SIG-M5 (cell line): Measurements from ENCODE around the gene MGMT.

ENCODE experiments used
- DNase-seq: peaks from one replicate; lab custom pipeline; 2025; lab: John Stamatoyannopoulos, UW

Gene MGMT

DNA sequence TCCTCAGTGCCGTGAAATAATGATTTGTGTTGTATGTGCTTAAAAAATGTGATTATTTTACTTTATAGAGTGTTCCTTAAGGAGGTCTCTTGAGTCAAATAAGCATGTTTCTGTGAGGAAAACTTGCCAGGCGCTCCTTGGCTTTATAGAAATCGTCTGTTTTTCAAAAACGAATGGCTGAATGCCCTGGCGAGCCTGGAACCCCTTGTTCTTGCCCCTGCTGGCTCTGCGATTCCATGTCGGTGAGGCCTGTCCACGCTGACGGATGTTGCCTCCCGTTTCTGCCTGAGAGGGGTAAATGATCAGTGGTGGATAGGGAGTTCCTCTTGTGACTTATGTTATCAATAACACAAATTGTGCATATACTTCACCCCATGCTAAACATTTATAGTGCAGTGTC, 75.5 kb downstream of the MGMT start:
- DNase-seq = no peak

DNA sequence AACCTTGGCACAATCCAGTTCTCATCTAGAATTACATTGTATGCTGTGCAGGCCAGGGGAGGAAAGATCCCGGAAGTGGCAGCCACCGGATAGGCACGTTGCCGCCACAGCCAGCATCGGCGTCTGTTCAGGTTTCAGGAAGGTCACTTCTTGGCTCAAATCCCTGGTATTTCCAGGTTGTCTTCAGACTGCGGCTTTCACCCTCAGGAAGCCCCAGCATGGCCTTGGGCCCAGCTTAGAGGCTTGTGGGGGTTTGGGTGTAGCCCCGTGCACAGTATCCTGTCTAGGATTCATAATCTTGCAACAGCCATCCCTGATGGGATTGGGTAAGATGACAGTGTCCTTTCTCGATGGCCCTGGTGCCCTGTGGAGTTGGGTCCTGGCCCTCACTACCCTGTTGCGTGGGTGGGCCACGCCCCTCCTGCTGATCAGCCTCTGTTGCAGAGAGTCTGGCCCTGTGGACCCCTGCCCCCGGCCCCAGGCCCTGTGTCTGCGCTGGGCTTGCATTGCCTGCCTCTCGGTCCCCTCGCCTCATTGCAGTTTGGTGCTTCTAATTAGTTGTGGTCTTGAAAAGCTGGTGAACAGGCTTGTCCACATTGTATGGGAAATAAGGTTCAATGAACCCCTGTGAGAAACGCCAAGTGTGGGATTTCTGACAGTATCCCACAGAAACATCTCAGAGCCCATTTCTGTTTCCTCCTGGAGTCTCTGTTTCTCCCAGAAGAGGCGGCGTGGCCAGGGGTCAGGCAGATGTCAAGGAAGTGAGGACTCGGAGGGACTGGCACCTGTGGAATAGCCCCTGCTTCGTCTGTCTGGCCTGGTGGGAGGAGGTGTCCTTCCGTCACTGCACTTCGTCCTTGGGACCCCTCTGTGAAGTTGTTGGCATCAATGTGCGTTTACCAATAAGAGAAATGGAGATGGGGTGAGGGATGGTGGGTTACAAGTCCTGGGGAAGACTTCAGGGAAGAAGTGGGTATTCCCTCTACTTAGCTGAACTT, 77.5 kb downstream of the MGMT start:
- no peak for DNase-seq

DNA sequence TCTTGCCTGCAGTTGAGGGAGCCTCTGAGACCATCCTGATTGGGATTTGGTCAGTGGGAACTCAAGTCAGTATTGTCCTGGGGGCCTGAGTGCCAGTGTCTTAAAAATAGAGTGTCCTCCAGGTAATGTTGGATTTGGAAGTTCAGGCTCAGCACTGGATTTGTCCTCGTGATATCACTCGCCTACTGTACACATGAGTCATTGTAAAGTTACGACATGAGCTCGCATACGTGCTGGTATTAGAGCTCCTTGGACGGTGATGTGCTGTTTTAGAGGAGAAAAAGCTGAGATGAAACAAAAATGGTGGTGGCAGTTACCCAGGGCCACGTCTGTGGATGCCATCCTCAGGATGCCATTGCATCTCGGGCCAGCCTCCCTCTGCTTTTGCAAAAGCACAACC, 78.2 kb downstream of the MGMT start:
- no peak for DNase-seq

DNA sequence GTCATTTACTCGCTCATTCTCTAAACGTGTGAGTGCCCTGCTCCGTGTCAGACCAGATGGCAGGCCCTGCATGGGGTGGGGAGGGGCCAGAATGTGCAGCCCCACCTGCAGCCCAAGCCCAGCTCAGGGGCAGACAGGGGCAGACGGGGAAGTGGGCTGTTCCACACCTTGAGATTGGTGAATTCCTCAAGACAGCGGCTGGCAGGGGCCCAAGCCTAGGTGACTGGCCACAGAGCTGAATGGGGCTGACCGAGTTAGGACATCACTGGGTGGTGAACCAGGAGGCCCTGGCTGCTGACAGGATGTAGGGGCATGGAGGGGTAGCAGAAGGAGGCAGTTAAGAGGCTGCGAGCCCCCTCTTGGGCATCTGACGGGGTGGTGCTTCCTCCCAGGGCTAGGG, 79.1 kb downstream of the MGMT start:
- no peak for DNase-seq

GRCh38 chr10:129547608-129548007, 80.6 kb downstream of the MGMT start:
- DNase-seq = no peak

DNA sequence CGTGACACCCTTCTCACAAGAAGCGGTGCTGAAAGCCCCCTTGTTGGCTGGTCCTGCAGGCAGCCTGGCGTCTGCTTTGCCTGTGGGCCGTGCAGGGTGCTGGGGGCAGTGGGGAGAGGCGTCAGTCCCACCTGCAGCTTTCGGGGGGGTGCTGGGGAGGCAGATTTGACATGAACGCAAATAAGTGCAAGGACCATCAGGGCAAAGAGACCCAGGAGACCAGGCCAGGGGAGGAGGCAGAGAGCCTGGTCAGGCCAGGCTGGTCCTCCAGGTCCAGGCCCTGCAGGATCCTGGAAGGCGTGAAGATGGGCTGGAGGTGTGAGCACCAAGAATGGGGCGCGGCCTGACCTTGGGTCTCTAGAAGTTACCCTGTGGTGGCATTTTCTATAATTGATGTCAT, 81.6 kb downstream of the MGMT start:
- no peak for DNase-seq

DNA sequence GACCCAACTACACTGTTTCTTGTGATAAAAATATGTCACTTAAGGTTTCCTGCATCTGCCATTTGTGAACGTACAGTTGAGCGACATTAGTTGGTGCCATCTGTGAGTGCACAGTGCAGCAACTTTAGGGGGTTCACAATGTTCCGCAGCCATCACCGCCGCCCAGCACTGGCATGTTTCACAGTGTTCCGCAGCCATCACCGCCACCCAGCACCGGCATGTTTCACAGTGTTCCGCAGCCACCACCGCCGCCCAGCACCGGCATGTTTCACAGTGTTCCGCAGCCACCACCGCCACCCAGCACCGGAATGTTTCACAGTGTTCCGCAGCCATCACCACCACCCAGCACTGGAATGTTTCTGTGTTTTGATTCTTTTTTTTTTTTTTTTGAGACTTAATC, 83.0 kb downstream of the MGMT start:
- DNase-seq = no peak

DNA sequence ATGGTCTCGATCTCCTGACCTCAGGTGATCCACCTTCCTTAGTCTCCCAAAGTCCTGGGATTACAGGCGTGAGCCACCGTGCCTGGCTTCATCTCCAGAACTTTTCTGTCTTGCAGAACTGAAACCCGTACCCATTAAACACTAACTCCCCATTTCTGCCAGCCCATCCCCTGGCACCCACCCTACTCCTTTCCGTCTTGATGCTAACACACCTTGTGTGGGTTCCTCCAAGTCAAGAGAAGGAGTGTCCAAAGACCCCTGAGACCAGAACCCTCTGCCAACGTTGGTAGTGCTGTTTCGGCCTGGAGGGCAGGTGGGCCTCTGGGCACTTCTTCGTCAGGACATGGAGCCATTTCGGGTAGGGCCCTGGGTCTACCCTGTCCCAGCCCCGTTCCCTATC, 83.6 kb downstream of the MGMT start:
- DNase-seq = no peak

GRCh38 chr10:129552119-129552518, 85.1 kb downstream of the MGMT start:
- DNase-seq = no peak

DNA sequence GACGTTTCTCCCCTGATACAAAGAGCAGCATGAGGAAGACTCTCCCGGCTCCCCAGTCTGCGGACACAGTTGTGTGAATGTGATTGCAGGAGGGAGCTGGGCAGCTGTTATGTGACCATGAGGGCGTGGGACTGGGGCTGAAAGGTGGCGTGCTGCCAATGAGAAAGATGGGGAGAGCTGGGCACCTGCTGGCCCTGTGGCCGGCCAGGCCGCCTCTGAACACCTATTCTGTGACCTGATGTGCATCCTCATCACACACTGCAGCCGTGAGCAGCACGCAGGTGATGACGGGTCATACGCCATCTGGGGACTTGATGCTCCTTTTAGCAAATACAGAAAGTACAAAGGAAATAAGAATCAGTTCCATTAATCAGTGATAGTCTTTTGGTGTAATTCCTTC, 86.9 kb downstream of the MGMT start:
- no peak for DNase-seq

GRCh38 chr10:129556316-129556715, 89.3 kb downstream of the MGMT start:
- DNase-seq = no peak

- DNase-seq = no peak
These were observed 93.3 kb downstream of the MGMT start for GRCh38 chr10:129560361-129560760.

DNA sequence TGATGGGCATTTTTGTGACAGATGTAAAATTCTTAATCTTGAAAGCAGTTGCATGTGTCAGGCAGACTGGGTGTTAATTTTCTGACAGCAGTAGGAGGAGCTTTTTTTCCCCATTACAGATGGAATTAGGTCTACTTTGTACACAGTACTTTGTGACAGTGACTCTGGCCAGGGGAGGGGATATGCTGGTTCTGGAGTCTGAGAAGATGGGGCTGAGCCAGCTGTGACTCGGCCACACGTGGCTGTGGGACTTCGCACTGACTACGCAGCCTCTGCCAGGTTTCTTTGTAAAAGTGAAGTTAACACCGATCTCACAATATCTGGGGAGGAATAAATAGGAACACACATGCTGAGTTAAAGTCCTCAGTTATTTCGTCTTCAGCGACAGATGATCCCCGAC, 95.4 kb downstream of the MGMT start:
- DNase-seq = no peak

- DNase-seq = no peak
These were observed 97.9 kb downstream of the MGMT start for GRCh38 chr10:129564923-129565322.

DNA sequence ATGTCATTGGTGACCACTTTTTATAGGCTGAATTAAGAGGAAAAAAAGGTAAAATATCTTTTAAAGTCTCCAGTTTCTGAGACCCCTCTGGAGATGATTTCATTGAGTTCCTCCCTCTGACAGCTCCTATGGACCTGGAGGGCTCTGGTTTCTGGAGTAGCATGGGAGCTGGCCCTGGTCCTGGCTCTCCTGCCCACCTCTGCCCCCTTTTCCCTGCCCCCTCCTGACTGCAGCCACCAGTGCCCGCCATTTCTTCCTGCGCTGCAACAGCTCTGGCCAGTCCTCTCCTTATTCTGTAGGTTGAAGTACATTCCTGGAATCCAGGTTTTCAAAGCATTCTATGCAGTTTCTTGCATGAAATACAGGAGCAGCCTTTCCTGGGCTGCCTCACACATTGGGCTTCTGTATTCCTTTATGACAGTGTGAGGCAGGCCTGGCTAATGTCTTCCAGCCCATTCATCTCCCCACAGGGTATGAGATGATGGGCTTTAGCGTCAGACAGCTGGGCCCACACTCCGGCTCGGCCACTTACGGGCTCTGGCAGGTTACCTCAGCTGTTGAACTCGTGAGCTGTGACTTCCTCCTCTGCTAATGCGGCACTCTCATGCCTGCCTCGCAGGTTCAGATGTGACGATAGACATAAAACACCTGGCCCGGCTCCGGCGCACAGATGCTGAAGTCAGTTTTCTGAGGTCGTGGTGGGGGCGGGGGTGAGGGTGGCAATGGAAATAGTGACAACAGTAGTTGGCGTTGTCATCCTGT, 101.7 kb downstream of the MGMT start:
- DNase-seq = no peak

DNA sequence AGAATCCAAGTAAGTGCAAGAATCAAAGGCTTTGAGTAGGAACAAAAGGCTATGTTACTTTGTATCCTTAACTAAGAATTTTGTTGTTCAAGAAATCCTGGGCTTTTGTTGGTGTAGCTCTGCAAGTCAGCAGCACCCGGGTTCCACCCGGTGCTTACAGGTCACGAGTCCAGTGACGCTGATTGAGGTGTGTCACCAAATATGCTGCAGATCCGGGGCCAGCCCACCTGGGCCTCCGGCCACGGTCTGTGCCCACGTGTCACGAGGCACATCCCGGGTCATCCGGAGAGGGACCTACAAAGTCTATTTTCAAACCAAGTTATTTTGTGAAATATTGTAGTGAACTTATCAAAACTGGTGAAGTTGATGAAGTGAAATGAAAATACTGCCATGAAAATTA, 103.1 kb downstream of the MGMT start:
- DNase-seq = no peak

- no peak for DNase-seq
These were observed 112.2 kb downstream of the MGMT start for GRCh38 chr10:129579228-129579627.

- no peak for DNase-seq
These were observed 113.0 kb downstream of the MGMT start for GRCh38 chr10:129580010-129580409.

- DNase-seq = no peak
These were observed 113.9 kb downstream of the MGMT start for GRCh38 chr10:129580901-129581300.

GRCh38 chr10:129581827-129582411, 114.9 kb downstream of the MGMT start:
- DNase-seq = no peak

DNA sequence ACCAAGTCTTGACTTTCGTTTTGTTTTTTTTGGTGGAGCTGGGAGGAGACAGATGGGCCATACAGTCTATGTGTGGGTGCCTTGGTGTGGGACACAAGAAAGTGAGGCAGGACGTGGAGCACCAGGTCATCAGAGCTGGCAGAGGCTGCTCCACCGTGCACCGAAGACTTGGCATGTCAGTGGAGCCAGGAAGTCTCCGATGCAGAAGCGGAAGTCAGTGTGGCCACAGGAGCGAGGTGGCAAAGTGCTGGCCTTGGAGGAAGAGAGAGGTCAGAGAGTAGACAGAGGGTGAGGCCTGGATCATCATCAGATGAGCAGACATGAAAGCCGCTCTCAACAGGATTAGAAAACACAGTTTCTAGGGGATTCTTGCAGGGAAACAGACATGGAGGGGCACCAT, 116.8 kb downstream of the MGMT start:
- no peak for DNase-seq

- DNase-seq = no peak
These were observed 119.9 kb downstream of the MGMT start for GRCh38 chr10:129586898-129587443.

- no peak for DNase-seq
These were observed 122.5 kb downstream of the MGMT start for GRCh38 chr10:129589546-129589945.
